PC-3 (cell line): Measurements from ENCODE around the gene TNIP1. TPM values are rescaled to one million over a fixed set of nuclear protein-coding genes. Genes with fewer than 3 reads are reported as not detected.

Experiments used
- ATAC-seq: fragments of 200-7000 bp; cut with Tn5 transposase; 2 replicates; pipeline ENCODE4 v1.9.1; 2020; ENCODE audit warnings: mild to moderate bottlenecking, moderate library complexity
- BruUV-seq: library from RNA; stranded (reverse); fragments of 400-500 nt; replicated peaks from 2 replicates; lab custom pipeline; 2021; lab: Mats Ljungman, UMichigan
- CTCF ChIA-PET: fragments of 300-600 bp; sonication (Branson Sonifier 250); formaldehyde crosslinking; loops from one replicate; lab custom pipeline; 2022; ENCODE audit warnings: antibody characterized with exemption; lab: Charles Lee
- POLR2A ChIA-PET: fragments of 300-600 bp; sonication (Branson Sonifier 250); formaldehyde crosslinking; loops from one replicate; lab custom pipeline; 2022; ENCODE audit warnings: antibody characterized with exemption; ENCODE audit not compliant: unreplicated experiment; lab: Charles Lee
- DNase-seq: peaks from one replicate; pipeline ENCODE4 v3.0.0-alpha.2; 2015
- H2AFZ ChIP-seq: fragments of 300-600 bp; sonication (generic); 2 replicates; pipeline ENCODE4 v1.6.0; 2016; ENCODE audit warnings: antibody characterized with exemption, low read length
- H3F3A ChIP-seq: fragments of 300-600 bp; sonication (generic); one replicate; pipeline ENCODE4 v1.6.0; 2017; ENCODE audit warnings: antibody characterized with exemption, low read length, control low read depth, mild to moderate bottlenecking; ENCODE audit not compliant: unreplicated experiment
- H3K27ac ChIP-seq: fragments of 300-600 bp; sonication (generic); 2 replicates; pipeline ENCODE4 v1.5.1; 2016; ENCODE audit warnings: mild to moderate bottlenecking, low read length
- H3K27me3 ChIP-seq: fragments of 300-600 bp; sonication (generic); 2 replicates; pipeline ENCODE4 v1.6.1; 2016; ENCODE audit warnings: low read length, mixed read lengths
- H3K36me3 ChIP-seq: fragments of 300-600 bp; sonication (generic); 2 replicates; pipeline ENCODE4 v1.6.1; 2016; ENCODE audit warnings: low read depth, mixed run types, low read length, mixed read lengths
- H3K4me1 ChIP-seq: fragments of 300-600 bp; sonication (generic); 2 replicates; pipeline ENCODE4 v1.5.1; 2016; ENCODE audit warnings: low read length; ENCODE audit not compliant: insufficient read depth
- H3K4me2 ChIP-seq: fragments of 300-600 bp; sonication (generic); 2 replicates; pipeline ENCODE4 v1.6.0; 2016; ENCODE audit warnings: low read length
- H3K4me3 ChIP-seq: fragments of 300-600 bp; sonication (generic); 2 replicates; pipeline ENCODE4 v1.5.1; 2016; ENCODE audit warnings: mild to moderate bottlenecking, low read length, mixed read lengths
- H3K79me2 ChIP-seq: fragments of 300-600 bp; sonication (generic); 2 replicates; pipeline ENCODE4 v1.6.1; 2017; ENCODE audit warnings: low read length, mixed read lengths
- H3K9ac ChIP-seq: fragments of 300-600 bp; sonication (generic); 2 replicates; pipeline ENCODE4 v1.6.0; 2016; ENCODE audit warnings: mild to moderate bottlenecking, low read length
- H3K9me2 ChIP-seq: fragments of 300-600 bp; sonication (generic); replicated peaks from 2 replicates; pipeline ENCODE4 v1.6.1; 2016; ENCODE audit warnings: mixed run types, low read length, mixed read lengths
- H3K9me3 ChIP-seq: fragments of 300-600 bp; sonication (generic); 2 replicates; pipeline ENCODE4 v1.6.1; 2016; ENCODE audit warnings: low read length, mixed read lengths
- H4K20me1 ChIP-seq: fragments of 300-600 bp; sonication (generic); 2 replicates; pipeline ENCODE4 v1.6.1; 2016; ENCODE audit warnings: low read length, mixed read lengths
- CTCF ChIP-seq: fragments of 300-600 bp; sonication (generic); conservative IDR thresholded peaks from 2 replicates; pipeline ENCODE4 v1.5.1; 2017; ENCODE audit warnings: antibody characterized with exemption, low read depth, mild to moderate bottlenecking, low read length
- EZH2 ChIP-seq: fragments of 300-600 bp; sonication (generic); IDR thresholded peaks from one replicate; pipeline ENCODE4 v1.6.1; 2017; ENCODE audit warnings: antibody characterized with exemption, mild to moderate bottlenecking, low read length; ENCODE audit not compliant: unreplicated experiment
- EZH2phosphoT487 ChIP-seq: fragments of 300-600 bp; sonication (generic); IDR thresholded peaks from 2 replicates; pipeline ENCODE4 v1.6.1; 2018; ENCODE audit warnings: mild to moderate bottlenecking, antibody characterized with exemption, low read length, borderline replicate concordance
- intact Hi-C: fragments of 100-400 bp; cut with micrococcal nuclease; formaldehyde crosslinking; loops from 2 replicates; pipeline ENCODE4 v1.9.0; 2023
- total RNA-seq: library from RNA; depleted of rRNA; stranded (reverse); fragments of >200 nt; gene quantifications from 2 replicates; pipeline ENCODE4 v1.2.3, GENCODE V29; 2014

TNIP1 gene
- total RNA-seq, 1 experiment from 2014 or later: 90.0 TPM

GRCh38 chr5:151002250-151002649 is 78.6 kb downstream of the TNIP1 start:
- ATAC-seq (peak; percentile 62), DNase-seq (peak; percentile 70)
- no peaks in the 10 kb centered on the region for H3K4me1 ChIP-seq
- H3K9me2 ChIP-seq: no peaks in the 10 kb centered on the region
- no peaks in the 10 kb centered on the region for H3F3A ChIP-seq
- H3K9me3 ChIP-seq: no peaks in the 10 kb centered on the region
- no peaks in the 10 kb centered on the region for H3K27me3 ChIP-seq
- intact Hi-C loops: loop anchor here (1.0 to 2.0 kb wide), 5 partner anchors 21 to 201 kb away; no protein-coding TSS in a partner anchor
- no peak overlapping the region for H3K9ac ChIP-seq
- H3K27ac ChIP-seq: no peak overlapping the region
- H3K79me2 ChIP-seq: no peaks in the 10 kb centered on the region
- no peaks in the 10 kb centered on the region for H3K36me3 ChIP-seq
- no TSS peak for BruUV-seq
- POLR2A ChIA-PET: interaction anchor here (0.6 kb wide), 1 partner anchor 155 kb away, joined by 15 read pairs; the partner anchor contains the start of gene ANXA6
- no peaks in the 10 kb centered on the region for H4K20me1 ChIP-seq
- no peak overlapping the region for H3K4me2 ChIP-seq
- CTCF ChIA-PET: interaction anchor here (0.6 to 1.3 kb wide), 20 partner anchors 8 to 1867 kb away, joined by 3 to 27 read pairs (median 4); no protein-coding TSS in a partner anchor
- no peak overlapping the region for H2AFZ ChIP-seq
- TF ChIP-seq CTCF: peak; percentile 71
- no peak for TF ChIP-seq EZH2
- TF ChIP-seq EZH2phosphoT487: no peak
- no peak overlapping the region for H3K4me3 ChIP-seq

DNA sequence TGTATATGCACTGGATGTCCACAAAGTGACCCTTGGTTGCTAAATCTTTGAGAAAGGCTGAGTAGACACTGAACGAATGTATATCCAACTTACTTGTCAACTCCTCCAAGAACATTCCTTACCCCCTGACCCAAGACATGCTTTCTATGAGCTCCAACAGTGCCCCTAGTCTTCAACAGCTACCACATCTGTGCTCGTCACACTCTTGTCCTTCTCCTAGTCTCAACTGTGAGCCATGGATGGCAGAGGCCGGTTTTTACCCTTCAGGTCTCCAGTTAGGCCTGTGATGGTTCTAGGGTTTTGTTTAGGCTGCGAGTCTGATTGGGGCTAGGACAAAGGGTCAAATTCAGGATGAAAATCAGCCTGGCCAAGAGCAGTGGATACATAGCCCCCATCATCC is 79.4 kb downstream of the TNIP1 start:
- CTCF ChIA-PET: no interaction called here
- Histone ChIP-seq H3K36me3 (no peaks in the 10 kb centered on the region), H3K4me3 (no peak overlapping the region), H3K27ac (no peak overlapping the region), H2AFZ (no peak overlapping the region), H3K79me2 (no peaks in the 10 kb centered on the region), H3K9me2 (no peaks in the 10 kb centered on the region), H3F3A (no peaks in the 10 kb centered on the region), H4K20me1 (no peaks in the 10 kb centered on the region), H3K9ac (no peak overlapping the region), H3K9me3 (no peaks in the 10 kb centered on the region), H3K4me1 (no peaks in the 10 kb centered on the region), H3K4me2 (no peak overlapping the region), H3K27me3 (no peaks in the 10 kb centered on the region)
- ATAC-seq: no peak
- no peak for DNase-seq
- no TSS peak for BruUV-seq
- POLR2A ChIA-PET: no interaction called here
- intact Hi-C loops: no loop called here
- TF ChIP-seq EZH2phosphoT487 (no peak), CTCF (no peak), EZH2 (no peak)

DNA sequence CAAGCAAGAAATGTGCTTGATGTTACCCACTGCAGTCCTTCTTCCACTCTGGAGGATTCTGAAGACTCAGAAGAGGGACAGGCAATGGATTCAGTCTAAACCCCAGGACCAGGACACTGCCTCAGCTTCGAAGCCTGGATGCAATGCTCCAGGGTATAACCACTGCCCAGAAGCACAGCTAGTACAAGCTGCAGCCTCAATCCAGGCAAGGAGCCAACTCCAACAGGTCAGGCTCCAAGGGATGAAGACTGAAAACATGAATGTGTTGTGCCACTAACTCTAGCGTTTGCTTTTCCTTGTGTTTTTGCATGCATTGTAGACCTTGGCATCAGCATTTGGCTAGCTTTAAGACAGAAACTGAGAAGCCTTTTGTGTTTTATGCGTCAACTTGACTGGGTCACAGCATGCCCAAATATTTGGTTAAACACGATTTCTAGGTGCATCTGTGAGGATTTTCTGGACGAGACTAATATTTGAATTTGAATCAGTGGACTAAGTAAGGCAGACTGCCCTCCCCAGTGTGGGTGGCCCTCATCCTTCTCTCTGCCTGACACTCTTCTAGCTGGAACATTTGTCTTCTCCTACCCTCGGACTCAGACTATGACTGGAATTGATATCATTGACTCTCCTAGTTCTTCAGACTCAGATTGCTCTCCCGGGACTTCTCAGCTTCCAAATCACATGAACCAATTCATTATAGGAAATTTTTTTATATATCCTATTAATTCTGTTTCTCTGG is 81.0 kb downstream of the TNIP1 start:
- no peak for DNase-seq
- CTCF ChIA-PET: no interaction called here

More for the DNA sequence above, 81.0 kb downstream of the TNIP1 start:
- no peaks in the 10 kb centered on the region for H4K20me1 ChIP-seq
- BruUV-seq: no TSS peak
- no peaks in the 10 kb centered on the region for H3K27me3 ChIP-seq
- no peaks in the 10 kb centered on the region for H3K36me3 ChIP-seq
- no peak overlapping the region for H3K9ac ChIP-seq
- intact Hi-C loops: no loop called here
- H3F3A ChIP-seq: no peaks in the 10 kb centered on the region
- POLR2A ChIA-PET: no interaction called here
- H3K4me2 ChIP-seq: no peak overlapping the region
- H3K27ac ChIP-seq: no peak overlapping the region
- no peaks in the 10 kb centered on the region for H3K9me3 ChIP-seq
- H3K9me2 ChIP-seq: no peaks in the 10 kb centered on the region
- ATAC-seq: peak; percentile 46
- no peaks in the 10 kb centered on the region for H3K4me1 ChIP-seq
- TF ChIP-seq CTCF (no peak), EZH2 (no peak), EZH2phosphoT487 (no peak)
- H2AFZ ChIP-seq: no peak overlapping the region
- H3K4me3 ChIP-seq: no peak overlapping the region
- no peaks in the 10 kb centered on the region for H3K79me2 ChIP-seq
